Fibroblast of pulmonary artery (primary cell): ENCODE measurements around the gene CCDC80.
A peak's percentile ranks its signal among the peaks of the same experiment; 100 is the strongest.

Experiments
- DNase-seq: peaks from one replicate; pipeline ENCODE4 v3.0.0-alpha.2; 2010; ENCODE audit warnings: low read depth
- H3K4me3 ChIP-seq: replicated peaks from 2 replicates; pipeline ENCODE4 v1.5.1; 2011; ENCODE audit warnings: low read depth, mild to moderate bottlenecking, control low read depth, low read length, moderate library complexity
- TF ChIP-seq, protein P1 (sequence below): IDR thresholded peaks from 2 replicates; pipeline ENCODE4 v1.5.1; 2011; ENCODE audit warnings: mild to moderate bottlenecking, control low read depth, low read length, inconsistent platforms; ENCODE audit errors: missing control alignments

CCDC80 gene

DNA sequence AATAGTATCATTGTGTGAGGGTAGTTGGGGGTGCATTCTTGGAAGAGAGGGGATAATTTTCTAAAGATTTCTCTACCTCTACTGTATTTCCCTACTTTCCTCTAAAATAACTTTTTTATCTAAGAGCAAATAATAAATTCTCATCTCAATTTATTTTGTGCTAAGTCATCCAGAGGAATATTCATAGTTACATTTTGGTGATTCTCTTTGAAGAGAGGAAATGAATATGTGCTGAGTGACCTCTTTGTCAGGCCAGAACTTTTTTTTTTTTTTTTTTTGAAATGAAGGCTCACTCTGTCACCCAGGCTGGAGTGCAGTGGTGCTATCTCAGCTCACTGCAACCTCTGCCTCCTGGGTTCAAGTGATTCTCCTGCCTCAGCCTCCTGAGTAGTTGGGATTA lies 15.1 kb upstream of the CCDC80 start:
- TF ChIP-seq, protein P1, sequence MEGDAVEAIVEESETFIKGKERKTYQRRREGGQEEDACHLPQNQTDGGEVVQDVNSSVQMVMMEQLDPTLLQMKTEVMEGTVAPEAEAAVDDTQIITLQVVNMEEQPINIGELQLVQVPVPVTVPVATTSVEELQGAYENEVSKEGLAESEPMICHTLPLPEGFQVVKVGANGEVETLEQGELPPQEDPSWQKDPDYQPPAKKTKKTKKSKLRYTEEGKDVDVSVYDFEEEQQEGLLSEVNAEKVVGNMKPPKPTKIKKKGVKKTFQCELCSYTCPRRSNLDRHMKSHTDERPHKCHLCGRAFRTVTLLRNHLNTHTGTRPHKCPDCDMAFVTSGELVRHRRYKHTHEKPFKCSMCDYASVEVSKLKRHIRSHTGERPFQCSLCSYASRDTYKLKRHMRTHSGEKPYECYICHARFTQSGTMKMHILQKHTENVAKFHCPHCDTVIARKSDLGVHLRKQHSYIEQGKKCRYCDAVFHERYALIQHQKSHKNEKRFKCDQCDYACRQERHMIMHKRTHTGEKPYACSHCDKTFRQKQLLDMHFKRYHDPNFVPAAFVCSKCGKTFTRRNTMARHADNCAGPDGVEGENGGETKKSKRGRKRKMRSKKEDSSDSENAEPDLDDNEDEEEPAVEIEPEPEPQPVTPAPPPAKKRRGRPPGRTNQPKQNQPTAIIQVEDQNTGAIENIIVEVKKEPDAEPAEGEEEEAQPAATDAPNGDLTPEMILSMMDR, result no peak
- DNase-seq, result no peak
- H3K4me3 ChIP-seq, result no peak overlapping the region

DNA sequence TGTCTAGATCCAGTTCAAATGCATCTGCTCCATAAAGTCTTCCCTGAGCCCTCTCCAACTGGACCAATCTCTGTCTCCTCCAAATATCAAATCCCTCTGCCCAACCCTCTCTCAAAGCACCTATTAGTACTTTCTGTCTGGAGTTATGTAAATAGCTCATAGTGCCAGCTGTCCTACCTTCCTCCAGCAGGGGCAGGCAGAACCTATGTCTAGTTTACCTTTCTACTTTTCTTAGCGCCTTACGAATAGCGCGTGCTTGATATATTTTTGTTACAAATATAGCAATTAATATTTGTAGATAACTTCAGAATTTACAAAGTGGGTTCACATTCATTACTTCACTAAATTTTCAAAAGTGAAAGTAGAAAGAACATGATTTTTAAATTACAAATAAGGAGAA lies 14.0 kb upstream of the CCDC80 start:
- TF ChIP-seq, protein P1, result peak; percentile 31
- no peak for DNase-seq
- no peak overlapping the region for H3K4me3 ChIP-seq

DNA sequence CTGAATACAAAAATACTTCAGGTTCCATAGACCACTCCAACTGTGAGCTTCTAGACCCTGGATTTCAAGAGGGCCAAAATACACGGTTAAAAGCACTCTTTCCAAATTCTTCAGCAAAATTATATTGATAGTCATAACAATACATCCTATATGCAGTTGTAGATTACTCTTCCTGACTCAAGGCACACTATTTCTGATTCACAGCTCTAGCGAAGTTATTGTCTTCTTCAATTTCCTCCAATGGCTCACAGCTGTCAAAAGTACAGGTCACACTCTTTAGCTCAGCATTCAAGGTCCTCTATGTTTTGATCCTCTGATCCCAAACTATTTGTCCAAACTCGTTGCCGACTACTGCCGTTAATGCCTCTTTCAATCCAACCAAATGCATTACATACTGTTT lies 13.5 kb upstream of the CCDC80 start:
- no peak for DNase-seq
- no peak overlapping the region for H3K4me3 ChIP-seq

DNA sequence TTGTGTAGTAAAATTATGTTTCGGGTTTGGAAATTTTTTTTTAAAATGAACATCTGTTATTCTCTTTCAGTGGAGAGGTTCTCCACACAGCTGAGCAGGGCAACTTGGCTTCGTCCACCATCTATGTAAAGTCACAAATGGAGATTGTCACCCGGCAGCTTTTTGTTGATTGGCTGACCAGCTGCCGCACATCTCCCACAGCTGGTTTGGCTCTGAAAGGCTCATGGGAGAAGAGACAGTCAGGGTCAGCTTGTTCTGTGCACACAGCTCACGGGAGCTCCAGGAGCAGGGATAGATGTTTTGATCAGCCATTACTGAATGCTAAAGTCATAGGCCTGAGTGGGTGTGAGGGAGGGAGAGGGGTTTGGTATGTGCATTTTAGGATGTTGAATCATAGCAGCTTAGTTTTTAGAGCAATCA lies 12.9 kb upstream of the CCDC80 start:
- H3K4me3 ChIP-seq, result no peak overlapping the region
- DNase-seq, result peak; percentile 80
- TF ChIP-seq, protein P1, result no peak

More for the DNA sequence above, 13.5 kb upstream of the CCDC80 start:
- TF ChIP-seq, protein P1, result no peak

DNA sequence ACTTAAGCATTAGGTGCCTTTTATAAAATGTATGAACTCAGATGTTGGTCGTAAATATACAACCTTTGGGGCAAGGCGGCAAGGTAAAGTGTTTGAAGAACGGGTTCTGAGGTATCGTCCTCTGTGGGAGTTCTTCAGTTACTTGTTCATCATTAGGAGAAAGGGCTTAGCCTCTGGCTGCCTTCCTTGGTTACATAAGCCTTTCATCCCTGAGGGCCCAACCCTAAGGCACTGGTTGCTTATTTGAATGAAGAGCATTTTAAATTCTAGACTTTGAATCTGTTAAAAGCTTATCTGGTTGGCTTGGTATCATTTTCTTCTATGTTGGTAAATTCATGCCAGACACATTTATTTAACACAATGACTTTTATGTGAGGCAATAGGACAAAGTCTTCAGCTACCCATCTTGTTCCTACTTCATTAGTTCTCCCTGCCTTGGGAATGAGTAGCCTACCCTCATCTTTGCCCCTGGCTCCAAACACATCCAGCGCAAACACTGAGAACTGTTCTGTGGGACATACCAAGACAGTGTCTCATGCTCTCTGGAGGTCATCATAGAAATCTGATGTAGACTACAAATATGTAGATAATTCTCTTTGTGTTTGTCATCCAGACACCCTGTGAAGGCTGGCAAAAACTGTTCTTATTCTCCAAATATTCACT lies 12.4 kb upstream of the CCDC80 start:
- H3K4me3 ChIP-seq, result no peak overlapping the region
- peak; percentile 88 for DNase-seq
- TF ChIP-seq, protein P1, result no peak

DNA sequence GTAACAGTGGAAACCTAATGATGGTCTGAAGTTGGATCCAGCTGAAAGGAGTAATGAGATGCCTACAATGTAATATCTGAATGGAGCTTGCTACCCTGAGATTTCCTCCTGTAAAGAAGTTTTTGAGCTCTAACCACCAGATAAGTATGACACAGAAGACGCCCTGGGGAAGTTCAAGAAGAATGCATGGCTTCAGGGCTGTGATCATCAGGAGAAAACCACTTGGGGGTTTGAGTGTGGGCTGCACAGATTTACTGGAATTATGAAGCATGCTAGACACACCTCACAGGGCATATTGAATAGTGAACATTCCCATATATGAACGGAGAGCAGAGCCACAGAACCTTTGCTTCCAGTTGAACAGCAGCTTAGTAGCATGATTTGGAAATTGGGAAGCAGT lies 10.6 kb upstream of the CCDC80 start:
- DNase-seq, result no peak
- no peak overlapping the region for H3K4me3 ChIP-seq
- TF ChIP-seq, protein P1, result no peak

DNA sequence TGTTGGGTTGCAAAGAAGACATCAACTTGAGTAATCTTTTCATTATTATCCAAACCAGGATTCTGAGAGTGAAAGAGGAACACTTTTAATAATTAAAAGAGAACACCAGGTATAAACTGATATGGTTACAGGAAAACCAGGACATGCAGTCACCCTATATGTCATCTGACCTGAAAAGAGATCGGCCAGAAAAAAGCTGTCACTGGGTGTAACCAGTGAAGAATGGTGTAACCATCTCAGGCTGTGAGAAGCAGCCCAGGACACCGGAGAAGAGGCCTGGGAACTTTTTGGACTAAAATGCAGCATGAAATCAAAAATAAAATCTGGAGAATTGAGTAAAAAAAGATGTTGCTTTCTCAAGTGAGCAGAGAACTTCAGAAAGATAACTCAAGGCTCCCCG lies 10.1 kb upstream of the CCDC80 start:
- no peak for DNase-seq
- no peak overlapping the region for H3K4me3 ChIP-seq
- TF ChIP-seq, protein P1, result no peak
